Right forelimb (tissue), 1 donor: Measurements from ENCODE around the gene CBLC.
"Not testable (repeated sequence)": the region's sequence is repeated elsewhere in the genome, so short reads cannot be mapped to it uniquely, and the experiment has no call there.

Source experiments
- DNase-seq: peaks from one replicate; pipeline ENCODE4 v3.0.0-alpha.2; 2018

CBLC gene

GRCh38 chr19:44765949-44766335 lies 11.7 kb upstream of the CBLC start:
- DNase-seq, result no peak

GRCh38 chr19:44767295-44768180 lies 10.2 kb upstream of the CBLC start:
- no peak for DNase-seq

- DNase-seq, result peak; percentile 87
These were observed 7.0 kb upstream of the CBLC start for GRCh38 chr19:44770550-44771257.

- not testable (repeated sequence) for DNase-seq
These were observed 5.5 kb upstream of the CBLC start for GRCh38 chr19:44772144-44772543.

GRCh38 chr19:44772959-44773358 lies 4.7 kb upstream of the CBLC start:
- DNase-seq, result no peak

GRCh38 chr19:44775676-44776240 lies 1.9 kb upstream of the CBLC start:
- DNase-seq, result no peak

GRCh38 chr19:44776402-44777096 lies 1.1 kb upstream of the CBLC start:
- DNase-seq, result no peak

GRCh38 chr19:44779150-44779549 lies 1.5 kb downstream of the CBLC start:
- no peak for DNase-seq

GRCh38 chr19:44781694-44782093 lies 4.0 kb downstream of the CBLC start:
- DNase-seq, result not testable (repeated sequence)

- DNase-seq, result no peak
These were observed 5.0 kb downstream of the CBLC start for GRCh38 chr19:44782729-44783128.

- DNase-seq, result no peak
These were observed 5.9 kb downstream of the CBLC start for GRCh38 chr19:44783545-44783944.

GRCh38 chr19:44785271-44785670 lies 7.6 kb downstream of the CBLC start:
- DNase-seq, result no peak

GRCh38 chr19:44785993-44786392 lies 8.3 kb downstream of the CBLC start:
- no peak for DNase-seq

GRCh38 chr19:44788971-44789370 lies 11.3 kb downstream of the CBLC start:
- DNase-seq, result no peak

- no peak for DNase-seq
These were observed 12.3 kb downstream of the CBLC start for GRCh38 chr19:44789943-44790483.

- no peak for DNase-seq
These were observed 14.6 kb downstream of the CBLC start for GRCh38 chr19:44792281-44792680.

GRCh38 chr19:44794610-44795009 lies 16.9 kb downstream of the CBLC start:
- DNase-seq, result no peak

GRCh38 chr19:44795398-44795987 lies 17.8 kb downstream of the CBLC start:
- DNase-seq, result no peak

GRCh38 chr19:44796701-44797115 lies 19.0 kb downstream of the CBLC start:
- peak; percentile 60 for DNase-seq

- no peak for DNase-seq
These were observed 22.1 kb downstream of the CBLC start for GRCh38 chr19:44799627-44800346.

- DNase-seq, result peak; percentile 89
These were observed 22.8 kb downstream of the CBLC start for GRCh38 chr19:44800461-44800860.
